BLaER1 treated with 17β-estradiol and CSF1 and Interleukin-3, amounts not matched to agents 10 nM and 100 nM (cell line): ENCODE data around the gene FGF16.
A peak's percentile ranks its signal among the peaks of the same experiment; 100 is the strongest.

Experiments used
- H3K27ac ChIP-seq, 11 experiments: shearing (Covaris generic); formaldehyde crosslinking; 2 replicates each; pipeline ENCODE4 v1.8.1; 2022
- H3K27me3 ChIP-seq, 11 experiments: shearing (Covaris generic); formaldehyde crosslinking; 2 replicates each; pipeline ENCODE4 v1.8.1; 2022
- H3K36me3 ChIP-seq, 11 experiments: shearing (Covaris generic); formaldehyde crosslinking; 2 replicates each; pipeline ENCODE4 v1.8.1; 2022
- H3K4me1 ChIP-seq, 10 experiments: shearing (Covaris generic); formaldehyde crosslinking; 2 replicates each; pipeline ENCODE4 v1.8.1; 2022
- H3K4me2 ChIP-seq, 11 experiments: shearing (Covaris generic); formaldehyde crosslinking; 2 replicates each; pipeline ENCODE4 v1.8.1; 2022
- H3K4me3 ChIP-seq, 10 experiments: shearing (Covaris generic); formaldehyde crosslinking; 2 replicates each; pipeline ENCODE4 v1.8.1; 2022
- H3K9ac ChIP-seq, 11 experiments: shearing (Covaris generic); formaldehyde crosslinking; 2 replicates each; pipeline ENCODE4 v1.8.1; 2022
- H3K9me3 ChIP-seq, 11 experiments: shearing (Covaris generic); formaldehyde crosslinking; replicated peaks in 1 of 11; 2 replicates each; pipeline ENCODE4 v1.8.1; 2022
- H4K20me1 ChIP-seq, 11 experiments: shearing (Covaris generic); formaldehyde crosslinking; 2 replicates each; pipeline ENCODE4 v1.8.1; 2022
- Cebpa-rat ChIP-seq, 11 experiments: shearing (Covaris generic); IDR thresholded peaks; 2 replicates each; pipeline ENCODE4 v1.8.1; 2022

FGF16 gene

GRCh38 chrX:77441479-77441878 lies 5.7 kb upstream of the FGF16 start:
- TF ChIP-seq Cebpa-rat (IDR thresholded peaks at IDR 0.05), result no peak
- Histone ChIP-seq H3K9me3 (peaks cover 0 to 11% (median 0%) of the 10 kb centered on the region in 11 experiments; a peak in 5 of 22 replicates), H3K4me2 (no peak overlapping the region), H3K9ac (no peak overlapping the region), H3K36me3 (no peaks in the 10 kb centered on the region), H3K27me3 (peaks cover 53 to 98% (median 92%) of the 10 kb centered on the region in 11 experiments), H3K4me3 (no peak overlapping the region), H3K27ac (no peak overlapping the region), H3K4me1 (peaks cover 5 to 22% (median 18%) of the 10 kb centered on the region in 10 experiments; a peak in 17 of 20 replicates), H4K20me1 (peaks cover 0 to 6% (median 0%) of the 10 kb centered on the region in 11 experiments; a peak in 4 of 22 replicates)

- TF ChIP-seq Cebpa-rat (IDR thresholded peaks at IDR 0.05), result no peak
- H3K36me3 ChIP-seq, result no peaks in the 10 kb centered on the region
- peaks cover 64 to 98% (median 93%) of the 10 kb centered on the region in 11 experiments for H3K27me3 ChIP-seq
- no peak overlapping the region for H3K4me3 ChIP-seq
- no peak overlapping the region for H3K4me2 ChIP-seq
- no peak overlapping the region for H3K9ac ChIP-seq
- peaks cover 0 to 9% (median 0%) of the 10 kb centered on the region in 11 experiments; a peak in 5 of 22 replicates for H3K9me3 ChIP-seq
- no peak overlapping the region for H3K27ac ChIP-seq
- peaks cover 0 to 12% (median 0%) of the 10 kb centered on the region in 11 experiments; a peak in 7 of 22 replicates for H4K20me1 ChIP-seq
- peaks cover 17 to 23% (median 20%) of the 10 kb centered on the region in 10 experiments; a peak in 17 of 20 replicates for H3K4me1 ChIP-seq
These were observed 4.5 kb upstream of the FGF16 start for GRCh38 chrX:77442728-77443127.

- Histone ChIP-seq H3K4me2 (no peak overlapping the region), H3K4me1 (peaks cover 19 to 28% (median 25%) of the 10 kb centered on the region in 10 experiments; a peak in 17 of 20 replicates), H3K27ac (no peak overlapping the region), H4K20me1 (peaks cover 0 to 19% (median 0%) of the 10 kb centered on the region in 11 experiments; a peak in 7 of 22 replicates), H3K36me3 (no peaks in the 10 kb centered on the region), H3K9me3 (peaks cover 0 to 9% (median 0%) of the 10 kb centered on the region in 11 experiments; a peak in 4 of 22 replicates), H3K9ac (no peak overlapping the region), H3K27me3 (peaks cover 73 to 98% (median 93%) of the 10 kb centered on the region in 11 experiments), H3K4me3 (no peak overlapping the region)
- no peak for TF ChIP-seq Cebpa-rat (IDR thresholded peaks at IDR 0.05)
These were observed 3.1 kb upstream of the FGF16 start for GRCh38 chrX:77444075-77444474.

- peaks cover 0 to 9% (median 0%) of the 10 kb centered on the region in 11 experiments; a peak in 4 of 22 replicates for H3K9me3 ChIP-seq
- H3K27me3 ChIP-seq, result peaks cover 76 to 99% (median 93%) of the 10 kb centered on the region in 11 experiments
- no peaks in the 10 kb centered on the region for H3K36me3 ChIP-seq
- H3K4me3 ChIP-seq, result no peak overlapping the region
- no peak overlapping the region for H3K27ac ChIP-seq
- peaks cover 0 to 19% (median 0%) of the 10 kb centered on the region in 11 experiments; a peak in 7 of 22 replicates for H4K20me1 ChIP-seq
- H3K4me2 ChIP-seq, result no peak overlapping the region
- peaks cover 19 to 28% (median 25%) of the 10 kb centered on the region in 10 experiments; a peak in 17 of 20 replicates for H3K4me1 ChIP-seq
- no peak overlapping the region for H3K9ac ChIP-seq
- TF ChIP-seq Cebpa-rat (IDR thresholded peaks at IDR 0.05), result no peak
These were observed 2.6 kb upstream of the FGF16 start for GRCh38 chrX:77444545-77444944.

- Histone ChIP-seq H3K27ac (no peak overlapping the region), H3K4me1 (peaks cover 19 to 28% (median 25%) of the 10 kb centered on the region in 10 experiments; a peak in 17 of 20 replicates), H3K36me3 (no peaks in the 10 kb centered on the region), H3K9me3 (peaks cover 0 to 9% (median 0%) of the 10 kb centered on the region in 11 experiments; a peak in 4 of 22 replicates), H4K20me1 (peaks cover 0 to 19% (median 0%) of the 10 kb centered on the region in 11 experiments; a peak in 7 of 22 replicates), H3K9ac (no peak overlapping the region), H3K27me3 (peaks cover 92 to 100% (median 98%) of the 10 kb centered on the region in 11 experiments), H3K4me3 (peak overlapping the region; percentile 37 to 61 (median 44); a peak in 16 of 20 replicates), H3K4me2 (peak overlapping the region; percentile 73 to 82 (median 80))
- TF ChIP-seq Cebpa-rat (IDR thresholded peaks at IDR 0.05), result no peak
These were observed 1.1 kb upstream of the FGF16 start for GRCh38 chrX:77446029-77446585.

GRCh38 chrX:77447653-77448569 lies 722 bp downstream of the FGF16 start:
- TF ChIP-seq Cebpa-rat (IDR thresholded peaks at IDR 0.05), result no peak
- Histone ChIP-seq H3K4me2 (peak overlapping the region; percentile 73 to 82 (median 80)), H3K9ac (peak overlapping the region in 3 of 11 experiments; percentile 10 to 13 (median 11); a peak in 3 of 22 replicates), H3K9me3 (peaks cover 0 to 9% (median 0%) of the 10 kb centered on the region in 11 experiments; a peak in 4 of 22 replicates), H3K36me3 (no peaks in the 10 kb centered on the region), H3K27me3 (peaks cover 91 to 100% (median 100%) of the 10 kb centered on the region in 11 experiments), H3K4me3 (peak overlapping the region; percentile 37 to 61 (median 51)), H3K4me1 (peaks cover 19 to 28% (median 25%) of the 10 kb centered on the region in 10 experiments; a peak in 17 of 20 replicates), H4K20me1 (peaks cover 0 to 19% (median 0%) of the 10 kb centered on the region in 11 experiments; a peak in 7 of 22 replicates), H3K27ac (no peak overlapping the region)

- Histone ChIP-seq H3K36me3 (no peaks in the 10 kb centered on the region), H3K4me3 (no peak overlapping the region), H3K27ac (no peak overlapping the region), H4K20me1 (peaks cover 0 to 19% (median 0%) of the 10 kb centered on the region in 11 experiments; a peak in 7 of 22 replicates), H3K9me3 (peaks cover 0 to 9% (median 0%) of the 10 kb centered on the region in 11 experiments; a peak in 4 of 22 replicates), H3K9ac (no peak overlapping the region), H3K4me1 (peaks cover 13 to 28% (median 25%) of the 10 kb centered on the region in 10 experiments; a peak in 17 of 20 replicates), H3K27me3 (peaks cover 87 to 100% (median 100%) of the 10 kb centered on the region in 11 experiments), H3K4me2 (no peak overlapping the region)
- no peak for TF ChIP-seq Cebpa-rat (IDR thresholded peaks at IDR 0.05)
These were observed 3.2 kb downstream of the FGF16 start for GRCh38 chrX:77450415-77450814.

- no peak overlapping the region for H3K4me2 ChIP-seq
These were observed 3.8 kb downstream of the FGF16 start for GRCh38 chrX:77450996-77451395.

More at GRCh38 chrX:77450996-77451395, 3.8 kb downstream of the FGF16 start:
- Histone ChIP-seq H3K4me1 (peaks cover 8 to 23% (median 21%) of the 10 kb centered on the region in 10 experiments; a peak in 17 of 20 replicates), H3K4me3 (no peak overlapping the region), H3K9me3 (peaks cover 0 to 9% (median 0%) of the 10 kb centered on the region in 11 experiments; a peak in 3 of 22 replicates), H3K36me3 (no peaks in the 10 kb centered on the region), H3K27ac (no peak overlapping the region), H4K20me1 (peaks cover 0 to 19% (median 0%) of the 10 kb centered on the region in 11 experiments; a peak in 7 of 22 replicates), H3K9ac (no peak overlapping the region), H3K27me3 (peaks cover 87 to 100% (median 100%) of the 10 kb centered on the region in 11 experiments)
- TF ChIP-seq Cebpa-rat (IDR thresholded peaks at IDR 0.05), result no peak
